Mesenchymal stem cell (in vitro differentiated cells and primary cell): ENCODE results near the gene TMEM164.

Experiments
- DNase-seq: peaks from one replicate; pipeline ENCODE4 v3.0.0-alpha.2; 2013
- H2AFZ ChIP-seq: one replicate; pipeline ENCODE4 v1.6.1; 2013; ENCODE audit warnings: low read depth, mild to moderate bottlenecking, control low read depth, inconsistent platforms, low read length, moderate library complexity
- H2AK5ac ChIP-seq: 2 replicates; pipeline ENCODE4 v1.6.1; 2013; ENCODE audit warnings: low read length, moderate library complexity, mild to moderate bottlenecking, inconsistent platforms; ENCODE audit not compliant: severe bottlenecking
- H2BK120ac ChIP-seq: one replicate; pipeline ENCODE4 v1.6.1; 2013; ENCODE audit warnings: low read depth, mild to moderate bottlenecking, inconsistent platforms, low read length, moderate library complexity
- H2BK12ac ChIP-seq, 2 experiments: one replicate each; pipeline ENCODE4 v1.6.1; 2013; ENCODE audit warnings: inconsistent platforms in 2 of 2, low read length in 2 of 2, mild to moderate bottlenecking in 2 of 2, moderate library complexity in 2 of 2, control low read depth in 1 of 2
- H2BK15ac ChIP-seq: one replicate; pipeline ENCODE4 v1.6.1; 2013; ENCODE audit warnings: mild to moderate bottlenecking, low read depth, inconsistent platforms; ENCODE audit not compliant: poor library complexity, severe bottlenecking
- H2BK5ac ChIP-seq: 2 replicates; pipeline ENCODE4 v1.6.1; 2013; ENCODE audit warnings: low read depth, mild to moderate bottlenecking, low read length, control low read depth, inconsistent platforms; ENCODE audit not compliant: poor library complexity, severe bottlenecking
- H3K14ac ChIP-seq, 2 experiments: one replicate each; pipeline ENCODE4 v1.6.1; 2013; ENCODE audit warnings: inconsistent platforms in 2 of 2, low read length in 2 of 2, control low read depth in 1 of 2, mild to moderate bottlenecking in 1 of 2, moderate library complexity in 1 of 2
- H3K18ac ChIP-seq, 2 experiments: one replicate each; pipeline ENCODE4 v1.6.1; 2013; ENCODE audit warnings: inconsistent platforms in 2 of 2, low read length in 2 of 2, control low read depth in 1 of 2, low read depth in 1 of 2, mild to moderate bottlenecking in 1 of 2
- H3K23ac ChIP-seq, 2 experiments: one replicate each; pipeline ENCODE4 v1.6.1; 2013; ENCODE audit warnings: inconsistent platforms in 2 of 2, low read length in 2 of 2, mild to moderate bottlenecking in 2 of 2, moderate library complexity in 2 of 2, control low read depth in 1 of 2
- H3K27ac ChIP-seq: 2 replicates; pipeline ENCODE4 v1.5.1; 2013; ENCODE audit warnings: mild to moderate bottlenecking, moderate library complexity, low read length, control low read depth, inconsistent platforms; ENCODE audit not compliant: poor library complexity, severe bottlenecking
- H3K27me3 ChIP-seq, 2 experiments: 2 replicates each; pipeline versions ENCODE4 v1.6.1 to v1.7.0; 2013; ENCODE audit warnings: low read length in 2 of 2, mild to moderate bottlenecking in 2 of 2, moderate library complexity in 2 of 2, control low read depth in 1 of 2, inconsistent platforms in 1 of 2; ENCODE audit not compliant: control insufficient read depth in 1 of 2, insufficient read depth in 1 of 2
- H3K36me3 ChIP-seq, 2 experiments: 2 replicates each; pipeline versions ENCODE4 v1.6.1 to v1.7.0; 2013; ENCODE audit warnings: low read length in 2 of 2, control low read depth in 1 of 2, inconsistent platforms in 1 of 2, low read depth in 1 of 2, mild to moderate bottlenecking in 1 of 2; ENCODE audit not compliant: insufficient read depth in 2 of 2, control insufficient read depth in 1 of 2
- H3K4ac ChIP-seq, 2 experiments: one replicate each; pipeline ENCODE4 v1.6.1; 2013; ENCODE audit warnings: inconsistent platforms in 2 of 2, low read length in 2 of 2, mild to moderate bottlenecking in 2 of 2, moderate library complexity in 2 of 2, control low read depth in 1 of 2, low read depth in 1 of 2
- H3K4me1 ChIP-seq: 2 replicates; pipeline ENCODE4 v1.6.1; 2013; ENCODE audit warnings: low read depth, low read length, control low read depth; ENCODE audit not compliant: control insufficient read depth, insufficient read depth
- H3K4me2 ChIP-seq: 2 replicates; pipeline ENCODE4 v1.6.1; 2013; ENCODE audit warnings: low read length, mild to moderate bottlenecking, inconsistent platforms; ENCODE audit not compliant: poor library complexity, severe bottlenecking
- H3K4me3 ChIP-seq, 2 experiments: 2 replicates each; pipeline versions ENCODE4 v1.5.1 to v1.7.0; 2013; ENCODE audit warnings: low read length in 2 of 2, mild to moderate bottlenecking in 2 of 2, control low read depth in 1 of 2, low read depth in 1 of 2; ENCODE audit not compliant: insufficient read depth in 1 of 2
- H3K79me1 ChIP-seq: replicated peaks from 2 replicates; pipeline ENCODE4 v1.6.1; 2013; ENCODE audit warnings: mild to moderate bottlenecking, control low read depth, low read length, inconsistent platforms; ENCODE audit not compliant: poor library complexity, severe bottlenecking
- H3K9ac ChIP-seq: 2 replicates; pipeline ENCODE4 v1.7.0; 2013; ENCODE audit warnings: mild to moderate bottlenecking, low read length, moderate library complexity
- H3K9me3 ChIP-seq: 2 replicates; pipeline ENCODE4 v1.7.0; 2013; ENCODE audit warnings: mild to moderate bottlenecking, low read length; ENCODE audit not compliant: control insufficient read depth
- H4K8ac ChIP-seq: one replicate; pipeline ENCODE4 v1.6.1; 2013; ENCODE audit warnings: inconsistent platforms, mild to moderate bottlenecking, low read length, moderate library complexity
- H4K91ac ChIP-seq: one replicate; pipeline ENCODE4 v1.6.1; 2013; ENCODE audit warnings: mild to moderate bottlenecking, low read length, inconsistent platforms
- WGBS: methylation state at CpG from one replicate; pipeline ENCODE4 v1.1.7; 2013; ENCODE audit warnings: mixed read lengths; 5-methylcytosine and 5-hydroxymethylcytosine counted together

TMEM164 gene

GRCh38 chrX:110022599-110023448 lies 19.9 kb downstream of the TMEM164 start:
- Histone ChIP-seq H3K4ac (no peak overlapping the region), H3K27me3 (peaks cover 0 to 29% of the 10 kb centered on the region in 2 experiments), H3K4me3 (no peak overlapping the region), H3K14ac (no peak overlapping the region), H2BK5ac (no peak overlapping the region), H4K8ac (no peak overlapping the region), H3K27ac (no peak overlapping the region), H2BK15ac (no peak overlapping the region), H3K4me2 (no peak overlapping the region), H3K9ac (no peak overlapping the region), H3K4me1 (no peaks in the 10 kb centered on the region), H3K36me3 (peaks cover 0 to under 1% of the 10 kb centered on the region in 2 experiments), H2BK120ac (no peak overlapping the region), H2AFZ (no peak overlapping the region), H4K91ac (no peak overlapping the region), H3K23ac (no peak overlapping the region), H2BK12ac (no peak overlapping the region), H3K9me3 (no peaks in the 10 kb centered on the region), H2AK5ac (no peak overlapping the region), H3K79me1 (peaks cover 5% of the 10 kb centered on the region), H3K18ac (no peak overlapping the region)
- 95% methylated on average over 4 of the region's 5 CpGs for WGBS
- DNase-seq, result no peak

GRCh38 chrX:110025395-110025794 lies 22.5 kb downstream of the TMEM164 start:
- 100% methylated on average over 1 of the region's 1 CpG for WGBS
- no peak overlapping the region for H3K4me3 ChIP-seq

GRCh38 chrX:110026099-110026844 lies 23.4 kb downstream of the TMEM164 start:
- H3K4ac ChIP-seq, result no peak overlapping the region
- no peak overlapping the region for H3K9ac ChIP-seq
- WGBS, result 74% methylated on average over 8 of the region's 9 CpGs
- no peak overlapping the region for H2BK12ac ChIP-seq
- H3K79me1 ChIP-seq, result peaks cover 2% of the 10 kb centered on the region
- H3K4me2 ChIP-seq, result no peak overlapping the region
- no peak overlapping the region for H3K23ac ChIP-seq
- H2BK15ac ChIP-seq, result no peak overlapping the region
- H3K18ac ChIP-seq, result no peak overlapping the region
- no peak overlapping the region for H2BK5ac ChIP-seq
- H3K4me1 ChIP-seq, result no peaks in the 10 kb centered on the region
- H2AK5ac ChIP-seq, result no peak overlapping the region
- H3K14ac ChIP-seq, result no peak overlapping the region
- H3K4me3 ChIP-seq, result no peak overlapping the region
- peaks cover 0 to 16% of the 10 kb centered on the region in 2 experiments for H3K27me3 ChIP-seq
- H4K8ac ChIP-seq, result no peak overlapping the region
- H2AFZ ChIP-seq, result no peak overlapping the region
- no peak for DNase-seq
- no peaks in the 10 kb centered on the region for H3K36me3 ChIP-seq
- H4K91ac ChIP-seq, result no peak overlapping the region
- no peak overlapping the region for H3K27ac ChIP-seq
- no peaks in the 10 kb centered on the region for H3K9me3 ChIP-seq
- H2BK120ac ChIP-seq, result no peak overlapping the region

More at GRCh38 chrX:110025395-110025794, 22.5 kb downstream of the TMEM164 start:
- H3K23ac ChIP-seq, result no peak overlapping the region
- no peak overlapping the region for H3K27ac ChIP-seq
- H4K91ac ChIP-seq, result no peak overlapping the region
- no peak overlapping the region for H2BK120ac ChIP-seq
- no peak overlapping the region for H2BK5ac ChIP-seq
- H2AFZ ChIP-seq, result no peak overlapping the region
- H3K18ac ChIP-seq, result no peak overlapping the region
- no peak overlapping the region for H3K4me2 ChIP-seq
- no peak for DNase-seq
- H3K4ac ChIP-seq, result no peak overlapping the region
- H3K9me3 ChIP-seq, result no peaks in the 10 kb centered on the region
- H3K9ac ChIP-seq, result no peak overlapping the region
- no peak overlapping the region for H3K14ac ChIP-seq
- H4K8ac ChIP-seq, result no peak overlapping the region
- H3K4me1 ChIP-seq, result no peaks in the 10 kb centered on the region
- H3K27me3 ChIP-seq, result peaks cover 0 to 16% of the 10 kb centered on the region in 2 experiments
- H2BK15ac ChIP-seq, result no peak overlapping the region
- no peak overlapping the region for H2AK5ac ChIP-seq
- H3K79me1 ChIP-seq, result peaks cover 3% of the 10 kb centered on the region
- H3K36me3 ChIP-seq, result no peaks in the 10 kb centered on the region
- no peak overlapping the region for H2BK12ac ChIP-seq

GRCh38 chrX:110032534-110033147 lies 29.7 kb downstream of the TMEM164 start:
- H4K91ac ChIP-seq, result no peak overlapping the region
- no peak overlapping the region for H3K4ac ChIP-seq
- H3K9me3 ChIP-seq, result no peaks in the 10 kb centered on the region
- H2AFZ ChIP-seq, result no peak overlapping the region
- no peaks in the 10 kb centered on the region for H3K4me1 ChIP-seq
- H3K27ac ChIP-seq, result no peak overlapping the region
- no peak overlapping the region for H3K14ac ChIP-seq
- no peak overlapping the region for H3K4me3 ChIP-seq
- no peak overlapping the region for H3K4me2 ChIP-seq
- H3K23ac ChIP-seq, result no peak overlapping the region
- H3K36me3 ChIP-seq, result no peaks in the 10 kb centered on the region
- 100% methylated on average over 2 of the region's 3 CpGs for WGBS
- no peaks in the 10 kb centered on the region for H3K79me1 ChIP-seq
- no peak overlapping the region for H2AK5ac ChIP-seq
- no peak overlapping the region for H2BK5ac ChIP-seq
- H3K18ac ChIP-seq, result no peak overlapping the region
- no peak for DNase-seq
- no peak overlapping the region for H4K8ac ChIP-seq
- H2BK120ac ChIP-seq, result no peak overlapping the region
- peaks cover 0 to 22% of the 10 kb centered on the region in 2 experiments for H3K27me3 ChIP-seq
- no peak overlapping the region for H3K9ac ChIP-seq
- H2BK12ac ChIP-seq, result no peak overlapping the region
- no peak overlapping the region for H2BK15ac ChIP-seq
